ENCODE measurements around the gene MTMR12.

GRCh38 chr5:32228816-32229215 is 83.9 kb downstream of the MTMR12 start:
- TF ChIP-seq CTCF (IDR thresholded peaks at IDR 0.05), result no peak
- TF ChIP-seq POLR2A (IDR thresholded peaks at IDR 0.05), result no peak
